HEK293T (cell line): ENCODE measurements around the gene IRF7.

ENCODE experiments used
- CTCF ChIA-PET: fragments of 350-600 bp; formaldehyde crosslinking; extraction: SDS; loops from one replicate; lab custom pipeline; 2021; ENCODE audit warnings: antibody characterized with exemption, inconsistent platforms; lab: Yijun Ruan, JAX
- POLR2A ChIA-PET: fragments of 350-600 bp; formaldehyde crosslinking; extraction: SDS; loops from one replicate; lab custom pipeline; 2020; ENCODE audit warnings: antibody characterized with exemption, inconsistent platforms; lab: Yijun Ruan, JAX
- DNase-seq: peaks from one replicate; pipeline ENCODE4 v3.0.0; 2012; ENCODE audit warnings: mixed read lengths; ENCODE audit errors: extremely low spot score
- ARNT ChIP-seq: fragments of 450-650 bp; IDR thresholded peaks from 2 replicates; pipeline ENCODE4 v1.6.1; 2017; ENCODE audit warnings: mild to moderate bottlenecking
- BHLHE40 ChIP-seq: fragments of 450-650 bp; IDR thresholded peaks from 2 replicates; pipeline ENCODE4 v1.6.1; 2016; ENCODE audit warnings: mild to moderate bottlenecking, moderate library complexity, borderline replicate concordance
- CTBP1 ChIP-seq: fragments of 450-650 bp; IDR thresholded peaks from 2 replicates; pipeline ENCODE4 v1.6.1; 2016; ENCODE audit warnings: borderline replicate concordance
- ELF4 ChIP-seq: fragments of 450-650 bp; IDR thresholded peaks from 2 replicates; pipeline ENCODE4 v1.6.1; 2017; ENCODE audit warnings: antibody characterized with exemption
- FOXA1 ChIP-seq: fragments of 450-650 bp; IDR thresholded peaks from 2 replicates; pipeline ENCODE4 v1.6.1; 2016; ENCODE audit warnings: mild to moderate bottlenecking
- FOXK2 ChIP-seq: fragments of 450-650 bp; IDR thresholded peaks from 2 replicates; pipeline ENCODE4 v1.6.1; 2016; ENCODE audit warnings: mild to moderate bottlenecking
- FOXM1 ChIP-seq: fragments of 450-650 bp; IDR thresholded peaks from 2 replicates; pipeline ENCODE4 v1.6.1; 2017; ENCODE audit warnings: mild to moderate bottlenecking, borderline replicate concordance
- HDGF ChIP-seq: fragments of 450-650 bp; IDR thresholded peaks from 2 replicates; pipeline ENCODE4 v1.6.1; 2017; ENCODE audit warnings: antibody characterized with exemption, borderline replicate concordance
- L3MBTL2 ChIP-seq: fragments of 450-650 bp; conservative IDR thresholded peaks from 2 replicates; pipeline ENCODE4 v1.6.1; 2016; ENCODE audit warnings: mild to moderate bottlenecking
- LEF1 ChIP-seq: fragments of 450-650 bp; IDR thresholded peaks from 2 replicates; pipeline ENCODE4 v1.6.1; 2017; ENCODE audit warnings: mild to moderate bottlenecking, borderline replicate concordance
- NFRKB ChIP-seq: fragments of 450-650 bp; IDR thresholded peaks from 2 replicates; pipeline ENCODE4 v1.6.1; 2016; ENCODE audit warnings: mild to moderate bottlenecking, moderate library complexity
- PKNOX1 ChIP-seq: fragments of 450-650 bp; IDR thresholded peaks from 2 replicates; pipeline ENCODE4 v1.6.1; 2016
- SP1 ChIP-seq: fragments of 450-650 bp; IDR thresholded peaks from 2 replicates; pipeline ENCODE4 v1.6.1; 2017
- SUZ12 ChIP-seq: fragments of 450-650 bp; IDR thresholded peaks from 2 replicates; pipeline ENCODE4 v1.6.1; 2016; ENCODE audit warnings: mild to moderate bottlenecking
- TARDBP ChIP-seq: fragments of 450-650 bp; IDR thresholded peaks from 2 replicates; pipeline ENCODE4 v1.6.1; 2016
- ZNF384 ChIP-seq: fragments of 450-650 bp; IDR thresholded peaks from 2 replicates; pipeline ENCODE4 v1.6.1; 2016

IRF7 gene

GRCh38 chr11:638631-639331 lies 23.0 kb upstream of the IRF7 start:
- no peak for TF ChIP-seq L3MBTL2
- no peak for TF ChIP-seq NFRKB
- no peak for TF ChIP-seq FOXM1
- TF ChIP-seq SP1 = no peak
- TF ChIP-seq ARNT = no peak
- no peak for TF ChIP-seq PKNOX1
- TF ChIP-seq ELF4 = no peak
- TF ChIP-seq HDGF = no peak
- no peak for TF ChIP-seq BHLHE40
- no peak for TF ChIP-seq SUZ12
- TF ChIP-seq ZNF384 = no peak
- DNase-seq = no peak
- ChIA-PET POLR2A (no interaction called here), CTCF (no interaction called here)

- TF ChIP-seq BHLHE40 (no peak), ARNT (no peak), PKNOX1 (no peak), FOXK2 (no peak), HDGF (no peak), ZNF384 (no peak), SUZ12 (no peak), FOXM1 (no peak), ELF4 (no peak), LEF1 (no peak), TARDBP (no peak), CTBP1 (no peak), NFRKB (no peak), SP1 (no peak), L3MBTL2 (no peak), FOXA1 (no peak)
- ChIA-PET CTCF (no interaction called here), POLR2A (no interaction called here)
- no peak for DNase-seq
Observed at GRCh38 chr11:637593-638521, 22.1 kb upstream of the IRF7 start.

GRCh38 chr11:637333-637592 lies 21.5 kb upstream of the IRF7 start:
- CTCF ChIA-PET = no interaction called here

GRCh38 chr11:636511-637332 lies 21.0 kb upstream of the IRF7 start, which contains the start of gene DRD4:
DRD4 (plus strand) TSS chr11:637269; CDS start chr11:637305, 36 bp downstream.
- CTCF ChIA-PET = interaction anchor here (0.6 kb wide), 1 partner anchor 57 kb away, joined by 3 read pairs; no protein-coding TSS in a partner anchor
- POLR2A ChIA-PET = no interaction called here
- TF ChIP-seq ARNT (no peak), SUZ12 (no peak), ZNF384 (no peak), HDGF (no peak), L3MBTL2 (no peak), PKNOX1 (no peak), BHLHE40 (no peak), CTBP1 (no peak), FOXK2 (no peak), TARDBP (no peak), FOXA1 (no peak), SP1 (no peak), FOXM1 (no peak), ELF4 (no peak), NFRKB (no peak), LEF1 (no peak)
- DNase-seq = no peak

More at GRCh38 chr11:637333-637592, 21.5 kb upstream of the IRF7 start:
- no peak for DNase-seq
- TF ChIP-seq TARDBP = no peak
- TF ChIP-seq SP1 = no peak
- no peak for TF ChIP-seq SUZ12
- TF ChIP-seq FOXK2 = no peak
- TF ChIP-seq ARNT = no peak
- no peak for TF ChIP-seq LEF1
- TF ChIP-seq CTBP1 = no peak
- no peak for TF ChIP-seq HDGF
- no peak for TF ChIP-seq FOXA1
- TF ChIP-seq NFRKB = no peak
- TF ChIP-seq ELF4 = no peak
- no peak for TF ChIP-seq PKNOX1
- TF ChIP-seq ZNF384 = no peak
- TF ChIP-seq FOXM1 = no peak
- TF ChIP-seq BHLHE40 = no peak
- no peak for TF ChIP-seq L3MBTL2
- POLR2A ChIA-PET = no interaction called here
